Mucosa of rectum (tissue), 2 donors: ENCODE results near the gene POLR2J.
"Not testable (repeated sequence)": the region's sequence is repeated elsewhere in the genome, so short reads cannot be mapped to it uniquely, and the experiment has no call there.

ENCODE experiments used
- H3K27ac ChIP-seq, 2 donors: one replicate each; pipeline ENCODE4 v1.7.0; 2013; ENCODE audit warnings: inconsistent platforms in 2 of 2, low read depth in 2 of 2, low read length in 2 of 2
- H3K27me3 ChIP-seq, 2 donors: one replicate each; pipeline ENCODE4 v1.7.0; 2013; ENCODE audit warnings: low read length in 2 of 2; ENCODE audit not compliant: control insufficient read depth in 2 of 2, insufficient read depth in 2 of 2
- H3K36me3 ChIP-seq, 2 donors: one replicate each; pipeline ENCODE4 v1.7.0; 2013; ENCODE audit warnings: low read length in 2 of 2; ENCODE audit not compliant: control insufficient read depth in 2 of 2, insufficient read depth in 2 of 2
- H3K4me1 ChIP-seq, 2 donors: one replicate each; pipeline ENCODE4 v1.7.0; 2013; ENCODE audit warnings: low read length in 2 of 2, mild to moderate bottlenecking in 1 of 2; ENCODE audit not compliant: control insufficient read depth in 2 of 2, insufficient read depth in 2 of 2
- H3K4me3 ChIP-seq, 2 donors: one replicate each; pipeline ENCODE4 v1.7.0; 2013; ENCODE audit warnings: low read length in 2 of 2
- H3K9ac ChIP-seq, 2 donors: one replicate each; pipeline ENCODE4 v1.7.0; 2013; ENCODE audit warnings: low read length in 2 of 2, low read depth in 1 of 2, mild to moderate bottlenecking in 1 of 2
- H3K9me3 ChIP-seq, 2 donors: one replicate each; pipeline ENCODE4 v1.7.0; 2013; ENCODE audit warnings: low read length in 2 of 2; ENCODE audit not compliant: control insufficient read depth in 2 of 2
- donor health status: healthy.
- donor health status: Normal muscosa, but diverticular disease.

The POLR2J gene

DNA sequence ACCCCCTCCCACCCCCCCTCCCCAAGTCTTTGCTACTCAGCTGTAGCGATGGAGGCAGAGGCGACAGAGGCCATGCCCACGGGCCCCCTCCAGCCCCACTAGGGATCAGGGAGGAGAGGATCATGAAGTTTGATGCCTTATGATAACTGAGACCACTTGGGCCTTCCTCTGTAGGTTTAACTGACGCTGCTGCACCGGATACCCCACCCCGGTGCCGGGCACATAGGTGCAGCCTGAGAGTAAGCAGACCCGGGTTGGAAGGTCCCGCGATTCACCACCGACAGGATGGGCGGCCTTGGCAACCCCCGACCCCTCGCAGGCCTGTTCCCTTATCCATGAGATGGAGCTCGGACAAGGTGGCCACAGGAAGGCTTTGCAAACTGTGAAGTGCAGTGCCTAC lies 15.3 kb upstream of the POLR2J start:
- not testable (repeated sequence) for H3K27me3 ChIP-seq, H3K4me3 ChIP-seq, H3K9me3 ChIP-seq, H3K36me3 ChIP-seq, H3K27ac ChIP-seq, H3K4me1 ChIP-seq, H3K9ac ChIP-seq

DNA sequence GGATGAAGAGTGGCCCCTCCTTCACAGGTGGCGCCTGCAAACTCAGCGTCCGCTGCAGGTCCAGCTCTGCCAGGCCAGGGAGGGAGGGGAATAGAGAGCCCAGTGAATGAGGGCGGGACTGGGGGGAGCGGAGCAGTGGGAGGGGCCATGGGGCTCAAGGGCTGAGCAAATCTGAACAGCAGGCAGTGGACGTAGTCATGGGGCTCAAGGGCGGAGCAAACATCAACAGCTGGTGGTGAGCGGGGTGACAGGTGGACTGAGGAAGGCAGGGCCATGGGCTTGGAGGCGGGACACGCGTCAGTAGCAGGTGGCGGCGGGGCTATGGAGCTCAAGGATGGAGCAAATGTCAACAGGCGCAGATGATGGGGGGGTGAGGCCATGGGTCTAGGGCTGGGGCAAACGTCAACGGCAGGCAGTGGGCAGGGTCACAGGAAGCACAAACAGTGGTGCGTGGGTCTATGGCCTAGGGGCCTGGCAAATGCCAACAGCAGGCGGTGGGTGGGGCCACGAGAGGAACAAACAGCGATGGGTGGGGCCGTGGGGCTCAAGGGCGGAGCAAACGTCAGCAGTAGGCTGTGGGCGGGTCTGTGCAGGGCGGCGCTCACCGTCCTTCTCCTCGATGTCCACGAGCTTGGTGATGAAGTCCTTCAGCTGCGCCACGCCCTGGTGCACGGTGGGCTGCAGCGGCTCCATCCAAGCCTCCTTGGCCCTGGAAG lies 14.7 kb upstream of the POLR2J start:
- H3K27me3 ChIP-seq, H3K27ac ChIP-seq, H3K9me3 ChIP-seq, H3K4me3 ChIP-seq, H3K9ac ChIP-seq, H3K36me3 ChIP-seq, H3K4me1 ChIP-seq: not testable (repeated sequence)

DNA sequence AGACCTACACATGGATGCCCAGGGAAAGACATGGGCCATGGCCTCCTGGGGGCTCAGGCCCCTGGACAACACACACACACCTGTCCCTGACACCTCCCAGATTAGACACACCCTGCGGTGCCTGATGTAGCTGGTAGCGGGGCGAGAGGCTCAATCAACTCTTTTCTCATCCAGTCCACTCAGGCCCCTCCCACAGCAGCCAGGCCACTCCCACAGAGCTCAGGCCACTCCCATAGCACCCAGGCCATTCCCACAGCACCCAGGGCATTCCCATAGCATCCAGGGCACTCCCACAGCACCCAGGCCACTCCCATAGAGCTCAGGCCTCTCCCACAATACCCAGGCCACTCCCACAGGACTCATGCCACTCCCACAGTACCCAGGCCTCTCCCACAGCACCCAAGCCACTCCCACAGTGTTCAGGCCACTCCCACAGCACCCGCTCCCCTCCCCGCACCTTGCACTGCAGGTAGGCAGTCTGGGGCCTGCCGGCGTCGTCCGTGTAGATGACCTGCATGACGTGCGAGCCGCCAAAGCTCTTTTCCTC lies 11.9 kb upstream of the POLR2J start:
- H3K4me1 ChIP-seq, H3K27me3 ChIP-seq, H3K4me3 ChIP-seq, H3K9ac ChIP-seq, H3K27ac ChIP-seq, H3K36me3 ChIP-seq, H3K9me3 ChIP-seq: not testable (repeated sequence)

DNA sequence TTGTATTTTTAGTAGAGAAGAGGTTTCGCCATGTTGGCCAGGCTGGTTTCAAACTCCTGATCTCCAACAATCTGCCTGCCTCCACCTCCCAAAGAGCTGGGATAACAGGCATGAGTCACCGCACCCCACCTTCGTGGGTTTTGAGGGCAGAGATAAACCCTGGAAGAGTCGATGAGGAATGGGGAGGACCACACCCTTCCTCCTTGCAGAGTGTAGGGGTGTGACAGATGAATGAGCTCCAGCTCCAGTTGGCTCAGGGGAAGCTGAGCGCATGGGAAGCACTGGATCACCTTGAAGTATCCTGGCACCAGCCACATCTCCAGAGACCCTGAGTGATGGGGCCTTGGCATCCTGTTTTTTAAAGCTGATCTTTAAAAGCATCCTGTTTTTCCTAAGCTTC lies 5.6 kb upstream of the POLR2J start:
- not testable (repeated sequence) for H3K4me3 ChIP-seq, H3K27me3 ChIP-seq, H3K9ac ChIP-seq, H3K36me3 ChIP-seq, H3K27ac ChIP-seq, H3K9me3 ChIP-seq, H3K4me1 ChIP-seq

DNA sequence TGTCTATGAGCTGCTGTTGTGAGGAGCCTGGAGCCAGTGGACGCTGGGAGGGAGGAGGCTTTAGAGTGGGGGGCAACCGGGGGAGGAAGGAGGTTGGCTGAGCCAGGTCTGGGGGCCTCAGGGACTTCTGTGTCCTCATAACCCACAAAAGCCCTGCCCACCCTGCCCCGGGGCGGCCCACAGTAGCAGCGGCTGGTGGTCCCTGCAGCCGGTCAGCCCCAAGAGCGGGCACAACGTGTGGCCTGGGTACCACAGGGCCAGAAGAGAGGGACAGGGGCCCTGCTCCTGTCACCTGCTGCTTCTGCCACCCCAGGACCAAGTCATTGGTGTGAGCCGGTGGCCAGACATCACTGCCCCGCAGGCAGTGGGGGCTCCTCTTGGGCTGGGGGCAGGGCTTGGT lies 3.2 kb upstream of the POLR2J start:
- not testable (repeated sequence) for H3K4me3 ChIP-seq, H3K9ac ChIP-seq, H3K9me3 ChIP-seq, H3K4me1 ChIP-seq, H3K27me3 ChIP-seq, H3K36me3 ChIP-seq, H3K27ac ChIP-seq

DNA sequence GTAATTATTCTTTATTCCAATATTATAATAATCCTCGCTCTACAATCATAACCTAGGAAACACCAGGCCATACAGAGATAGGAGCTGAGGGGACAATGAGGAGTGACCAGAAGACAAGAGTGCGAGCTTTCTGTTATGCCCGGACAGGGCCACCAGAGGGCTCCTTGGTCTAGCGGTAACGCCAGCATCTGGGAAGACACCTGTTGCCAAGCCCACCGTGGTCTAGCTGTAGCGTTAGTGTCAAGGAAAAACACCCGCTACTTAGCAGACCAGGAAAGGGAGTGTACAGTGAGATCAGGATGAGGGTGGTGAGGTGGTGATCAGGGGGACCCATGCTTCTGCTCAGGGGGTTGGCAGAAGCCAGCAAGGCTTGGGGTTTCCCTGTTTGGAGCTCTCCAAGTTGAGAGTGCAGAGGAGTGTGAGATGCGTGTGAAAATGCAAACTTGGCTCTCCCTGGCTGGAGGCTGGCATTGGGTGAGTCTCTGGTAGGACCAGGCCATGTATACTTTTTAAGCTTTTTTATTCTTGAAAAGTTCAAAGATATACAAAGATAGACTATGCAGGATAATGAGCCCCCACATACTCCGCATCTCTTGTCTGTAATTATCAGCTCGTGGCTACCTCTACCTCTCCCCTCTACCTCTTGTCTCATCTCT lies 1.4 kb upstream of the POLR2J start:
- H3K27me3 ChIP-seq, H3K9ac ChIP-seq, H3K9me3 ChIP-seq, H3K27ac ChIP-seq, H3K4me3 ChIP-seq, H3K4me1 ChIP-seq, H3K36me3 ChIP-seq: not testable (repeated sequence)

DNA sequence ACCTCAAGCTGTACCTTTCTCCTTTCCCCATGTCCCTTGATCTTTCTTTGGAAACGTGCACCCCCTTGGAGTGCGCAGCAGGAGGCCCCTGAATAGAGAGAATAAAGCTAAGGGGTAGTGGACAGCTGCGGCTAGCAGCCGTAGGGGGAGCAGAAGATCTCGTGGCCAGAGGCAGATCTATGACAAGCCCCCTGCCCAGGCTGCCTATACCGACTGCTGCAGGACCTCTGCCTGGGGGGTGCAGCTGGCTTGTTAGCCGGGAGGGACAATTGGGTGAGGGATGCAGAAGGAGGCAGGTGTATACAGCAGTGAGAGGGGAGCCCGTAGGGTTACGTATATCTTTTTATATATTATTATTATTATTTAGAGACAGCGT lies 475 bp upstream of the POLR2J start:
- not testable (repeated sequence) for H3K27ac ChIP-seq, H3K36me3 ChIP-seq, H3K27me3 ChIP-seq, H3K4me1 ChIP-seq, H3K9me3 ChIP-seq, H3K9ac ChIP-seq, H3K4me3 ChIP-seq

DNA sequence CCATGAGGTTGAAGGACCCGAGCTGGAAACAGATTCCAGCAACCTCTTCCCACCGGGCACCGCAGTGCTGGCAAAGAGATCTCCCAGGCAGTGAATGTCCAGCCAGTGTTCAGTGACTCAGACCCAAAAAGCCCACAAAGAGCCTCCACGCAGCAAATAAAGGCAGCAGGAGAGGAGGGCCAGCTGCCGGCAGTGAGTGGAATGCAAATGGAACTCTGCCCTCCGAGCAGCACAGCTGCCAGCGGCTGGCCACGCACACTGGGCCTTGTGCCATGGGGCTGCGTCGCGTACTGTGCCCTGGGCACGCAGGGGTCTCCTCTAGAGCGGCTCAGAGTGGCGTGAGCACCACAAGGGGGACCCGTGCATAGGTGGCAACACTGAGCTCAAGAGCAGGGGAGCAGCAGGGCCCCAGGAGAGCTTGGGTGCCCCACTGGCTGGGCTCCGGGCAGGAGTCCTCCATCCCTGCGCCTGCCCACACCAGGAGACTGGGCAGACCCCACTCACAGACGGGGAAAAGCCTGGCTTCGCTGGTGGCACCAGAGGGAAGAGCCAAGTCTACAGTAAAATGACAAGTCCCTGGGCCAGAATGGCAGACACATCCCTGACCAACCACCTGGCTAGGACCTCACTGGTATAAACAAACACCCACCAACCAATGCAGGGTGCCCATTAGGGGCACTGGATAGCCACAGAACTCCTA lies 3.8 kb downstream of the POLR2J start:
- Histone ChIP-seq H3K36me3 (peaks cover 10 to 14% of the 10 kb centered on the region in 2 donors), H3K4me1 (peaks cover 5 to 10% of the 10 kb centered on the region in 2 donors)
- not testable (repeated sequence) for H3K9me3 ChIP-seq, H3K27ac ChIP-seq, H3K9ac ChIP-seq, H3K4me3 ChIP-seq, H3K27me3 ChIP-seq

DNA sequence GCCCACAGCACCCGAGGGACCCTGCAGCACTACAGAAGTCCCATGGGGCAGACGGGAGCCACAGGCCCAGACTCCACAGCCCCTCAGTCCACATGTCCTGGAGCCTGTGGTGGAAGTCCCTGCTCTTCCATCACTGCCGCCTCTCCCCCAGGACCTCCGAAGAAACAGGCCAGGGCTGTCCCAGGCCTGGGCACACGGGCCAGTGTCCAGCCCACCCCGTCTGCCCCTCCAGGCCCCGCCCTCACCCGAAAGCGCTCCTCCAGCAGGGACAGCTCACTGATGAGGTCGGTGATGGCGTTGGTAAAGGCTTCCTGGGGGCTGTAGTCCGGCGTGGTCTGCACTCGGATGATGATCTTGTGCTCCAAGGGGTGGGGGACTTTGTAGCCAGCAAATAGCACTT lies 4.6 kb downstream of the POLR2J start:
- not testable (repeated sequence) for H3K4me3 ChIP-seq, H3K27ac ChIP-seq
- H3K36me3 ChIP-seq, result peaks cover 10 to 14% of the 10 kb centered on the region in 2 donors

DNA sequence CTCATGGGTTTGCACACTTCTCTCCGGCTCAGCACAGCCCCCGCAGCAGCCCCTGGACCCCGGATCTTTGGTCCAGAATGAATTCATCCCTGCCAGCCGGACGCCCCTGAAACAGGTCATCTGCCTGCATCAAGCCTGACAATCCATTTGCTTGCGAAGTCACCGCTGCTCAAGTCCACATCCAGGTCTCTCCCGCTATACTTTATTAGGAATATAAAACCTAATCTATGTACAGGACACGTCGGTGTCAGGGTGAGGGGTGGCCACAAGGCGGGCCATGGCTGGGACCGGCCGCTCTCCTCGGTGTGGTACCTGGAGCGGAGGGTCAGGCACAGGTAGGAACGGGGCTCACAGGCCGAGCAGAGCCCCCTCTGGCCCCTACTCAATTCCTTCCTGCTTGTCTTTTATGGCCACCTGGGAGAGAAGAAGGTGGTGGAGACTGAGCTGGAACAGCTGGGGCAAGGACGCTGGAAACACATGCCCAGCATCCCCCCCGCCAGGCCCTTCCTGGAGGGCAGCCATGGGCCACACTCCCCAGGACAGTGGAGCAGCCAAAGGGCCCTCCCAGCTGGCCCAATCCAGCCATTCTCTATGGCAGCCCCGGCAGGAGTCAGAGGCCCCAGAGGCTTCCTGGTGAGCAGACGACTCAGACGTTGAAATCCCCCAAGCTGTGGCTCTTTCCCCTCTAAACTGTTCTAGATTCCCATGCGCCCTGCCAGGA lies 5.3 kb downstream of the POLR2J start:
- Histone ChIP-seq H3K27ac (no peak overlapping the region), H3K9ac (no peak overlapping the region), H3K36me3 (peaks cover 11 to 15% of the 10 kb centered on the region in 2 donors), H3K27me3 (no peaks in the 10 kb centered on the region), H3K4me1 (peaks cover 6 to 13% of the 10 kb centered on the region in 2 donors), H3K4me3 (no peak overlapping the region), H3K9me3 (no peaks in the 10 kb centered on the region)

More for the DNA sequence above, 4.6 kb downstream of the POLR2J start:
- H3K9ac ChIP-seq, H3K9me3 ChIP-seq, H3K27me3 ChIP-seq: not testable (repeated sequence)
- peaks cover 6 to 13% of the 10 kb centered on the region in 2 donors for H3K4me1 ChIP-seq
